HG03575 (cell line): ENCODE data around the gene BICDL1.
A peak's percentile ranks its signal among the peaks of the same experiment; 100 is the strongest.

Source experiments
- ATAC-seq: cut with Tn5 transposase; IDR thresholded peaks from one replicate; pipeline ENCODE4 v1.9.1; 2021; ENCODE audit not compliant: unreplicated experiment, insufficient number of reproducible peaks, low FRiP score; ENCODE audit errors: extremely low read depth

BICDL1 gene

GRCh38 chr12:120115692-120116440 is 126.8 kb downstream of the BICDL1 start:
- ATAC-seq: no peak

- no peak for ATAC-seq
Observed at GRCh38 chr12:120116441-120116791, 127.4 kb downstream of the BICDL1 start, which contains the start of gene RAB35. RAB35 (minus strand) TSS chr12:120116753; CDS start chr12:120116650, 103 bp downstream.

GRCh38 chr12:120116792-120117651 is 128.0 kb downstream of the BICDL1 start:
- ATAC-seq: no peak

- ATAC-seq: no peak
Observed at GRCh38 chr12:120117961-120118320, 128.9 kb downstream of the BICDL1 start.

- no peak for ATAC-seq
Observed at GRCh38 chr12:120118321-120119061, 129.5 kb downstream of the BICDL1 start.

GRCh38 chr12:120119271-120119973 is 130.4 kb downstream of the BICDL1 start:
- peak; percentile 18 for ATAC-seq

- no peak for ATAC-seq
Observed at GRCh38 chr12:120121343-120121742, 132.3 kb downstream of the BICDL1 start.

- ATAC-seq: peak; percentile 33
Observed at GRCh38 chr12:120121766-120122293, 132.8 kb downstream of the BICDL1 start.

- no peak for ATAC-seq
Observed at GRCh38 chr12:120125029-120125428, 136.0 kb downstream of the BICDL1 start.

GRCh38 chr12:120125792-120126634 is 137.0 kb downstream of the BICDL1 start:
- ATAC-seq: no peak

GRCh38 chr12:120126635-120127005 is 137.6 kb downstream of the BICDL1 start:
- ATAC-seq: no peak

GRCh38 chr12:120130011-120130410 is 141.0 kb downstream of the BICDL1 start:
- no peak for ATAC-seq

GRCh38 chr12:120131116-120131515 is 142.1 kb downstream of the BICDL1 start:
- ATAC-seq: no peak

- no peak for ATAC-seq
Observed at GRCh38 chr12:120132054-120132836, 143.2 kb downstream of the BICDL1 start.

GRCh38 chr12:120132863-120133385 is 143.9 kb downstream of the BICDL1 start:
- peak; percentile 64 for ATAC-seq

GRCh38 chr12:120134307-120134980 is 145.4 kb downstream of the BICDL1 start:
- ATAC-seq: no peak
